SK-N-SH treated with all-trans-retinoic acid at 6 μM for 48 hours (cell line): Measurements from ENCODE around the gene COL24A1.

Experiments used
- ARNTL ChIP-seq: fragments of 450-650 bp; formaldehyde crosslinking; IDR thresholded peaks from 2 replicates; pipeline ENCODE4 v1.5.0; 2020; ENCODE audit warnings: low read depth, mild to moderate bottlenecking, moderate library complexity, borderline replicate concordance
- BACH2 ChIP-seq: fragments of 250-450 bp; sonication (Bioruptor Pico); IDR thresholded peaks from 2 replicates; pipeline ENCODE4 v1.9.0; 2021; ENCODE audit warnings: mild to moderate bottlenecking, borderline replicate concordance
- CSDC2 ChIP-seq: fragments of 250-450 bp; sonication (Bioruptor Pico); IDR thresholded peaks from 2 replicates; pipeline ENCODE4 v1.5.0; 2020; ENCODE audit warnings: mild to moderate bottlenecking, moderate library complexity
- CSRNP3 ChIP-seq: fragments of 250-450 bp; sonication (Bioruptor Pico); IDR thresholded peaks from 2 replicates; pipeline ENCODE4 v1.5.1; 2021; ENCODE audit warnings: mild to moderate bottlenecking, moderate library complexity
- GLIS3 ChIP-seq: fragments of 250-450 bp; sonication (Bioruptor Pico); IDR thresholded peaks from 2 replicates; pipeline ENCODE4 v1.5.0; 2020; ENCODE audit warnings: mild to moderate bottlenecking, moderate library complexity
- OSR1 ChIP-seq: fragments of 250-450 bp; sonication (Bioruptor Pico); IDR thresholded peaks from 2 replicates; pipeline ENCODE4 v1.8.0; 2022; ENCODE audit warnings: moderate library complexity, mild to moderate bottlenecking, inconsistent platforms
- PATZ1 ChIP-seq: fragments of 250-450 bp; sonication (Bioruptor Pico); IDR thresholded peaks from 2 replicates; pipeline ENCODE4 v1.8.0; 2020; ENCODE audit warnings: mild to moderate bottlenecking, moderate library complexity, borderline replicate concordance
- POU6F1 ChIP-seq: fragments of 250-450 bp; sonication (Bioruptor Pico); IDR thresholded peaks from 2 replicates; pipeline ENCODE4 v1.8.0; 2021; ENCODE audit warnings: low read depth, mild to moderate bottlenecking, moderate library complexity, borderline replicate concordance
- PPARA ChIP-seq: fragments of 250-450 bp; sonication (Bioruptor Pico); IDR thresholded peaks from 2 replicates; pipeline ENCODE4 v1.5.0; 2020; ENCODE audit warnings: mild to moderate bottlenecking, borderline replicate concordance
- SNAI2 ChIP-seq: fragments of 250-450 bp; sonication (Bioruptor Pico); IDR thresholded peaks from 2 replicates; pipeline ENCODE4 v1.5.0; 2020; ENCODE audit warnings: mild to moderate bottlenecking, moderate library complexity
- TOX ChIP-seq: fragments of 250-450 bp; sonication (Bioruptor Pico); IDR thresholded peaks from 2 replicates; pipeline ENCODE4 v1.8.0; 2021; ENCODE audit warnings: mild to moderate bottlenecking, moderate library complexity, borderline replicate concordance
- ZFP3 ChIP-seq: fragments of 250-450 bp; sonication (Bioruptor Pico); IDR thresholded peaks from 2 replicates; pipeline ENCODE4 v1.5.0; 2020; ENCODE audit warnings: mild to moderate bottlenecking, moderate library complexity
- ZFP30 ChIP-seq: fragments of 450-650 bp; formaldehyde crosslinking; IDR thresholded peaks from 2 replicates; pipeline ENCODE4 v1.5.0; 2022; ENCODE audit warnings: mild to moderate bottlenecking, moderate library complexity
- ZNF70 ChIP-seq: fragments of 450-650 bp; formaldehyde crosslinking; IDR thresholded peaks from 2 replicates; pipeline ENCODE4 v1.5.0; 2020; ENCODE audit warnings: mild to moderate bottlenecking, moderate library complexity

- TF ChIP-seq PPARA (no peak), ZFP3 (CRISPR knock-in tag) (no peak), SNAI2 (CRISPR knock-in tag) (no peak), OSR1 (CRISPR knock-in tag) (no peak), ZNF70 (no peak), GLIS3 (CRISPR knock-in tag) (no peak), TOX (CRISPR knock-in tag) (no peak), ZFP30 (CRISPR knock-in tag) (no peak), POU6F1 (CRISPR knock-in tag) (no peak), PATZ1 (CRISPR knock-in tag) (no peak), CSDC2 (CRISPR knock-in tag) (no peak), BACH2 (CRISPR knock-in tag) (no peak), CSRNP3 (CRISPR knock-in tag) (no peak), ARNTL (CRISPR knock-in tag) (no peak)
Observed at GRCh38 chr1:85952460-85952859, 204.1 kb downstream of the COL24A1 start.
